OCI-LY7 (cell line): ENCODE results near the gene YPEL3. TPM values are rescaled to one million over a fixed set of nuclear protein-coding genes. Genes with fewer than 3 reads are reported as not detected.

Experiments used
- BruUV-seq: library from RNA; stranded (reverse); fragments of 400-500 nt; replicated peaks from 2 replicates; lab custom pipeline; 2021; lab: Mats Ljungman, UMichigan
- CTCF ChIA-PET: fragments of 300-600 bp; sonication (Branson Sonifier 250); formaldehyde crosslinking; loops from one replicate; lab custom pipeline; 2022; ENCODE audit warnings: antibody characterized with exemption; ENCODE audit not compliant: unreplicated experiment; lab: Charles Lee
- POLR2A ChIA-PET: fragments of 300-600 bp; sonication (Branson Sonifier 250); formaldehyde crosslinking; loops from one replicate; lab custom pipeline; 2022; ENCODE audit warnings: antibody characterized with exemption; lab: Charles Lee
- DNase-seq: peaks from one replicate; pipeline ENCODE4 v3.0.0-alpha.2; 2015; ENCODE audit warnings: low spot score
- H2AFZ ChIP-seq: fragments of 200-600 bp; sonication (generic), shearing (Covaris generic); 2 replicates; pipeline ENCODE4 v1.6.1; 2014; ENCODE audit warnings: mild to moderate bottlenecking, antibody characterized with exemption, low read length, moderate library complexity
- H3K27ac ChIP-seq: fragments of 200-600 bp; sonication (generic); 2 replicates; pipeline ENCODE4 v1.5.1; 2014; ENCODE audit warnings: mixed run types, low read depth, mild to moderate bottlenecking, moderate library complexity, low read length, inconsistent platforms; ENCODE audit not compliant: poor library complexity, severe bottlenecking
- H3K36me3 ChIP-seq: fragments of 200-600 bp; sonication (generic); 2 replicates; pipeline ENCODE4 v1.6.1; 2014; ENCODE audit warnings: mild to moderate bottlenecking, antibody characterized with exemption, low read length, moderate library complexity, mixed read lengths; ENCODE audit not compliant: insufficient read depth
- H3K4me1 ChIP-seq: fragments of 200-600 bp; sonication (generic); 2 replicates; pipeline ENCODE4 v1.5.1; 2014; ENCODE audit warnings: mild to moderate bottlenecking, low read length; ENCODE audit not compliant: insufficient read depth, poor library complexity, severe bottlenecking
- H3K4me2 ChIP-seq: fragments of 200-600 bp; sonication (generic); 2 replicates; pipeline ENCODE4 v1.6.1; 2014; ENCODE audit warnings: mild to moderate bottlenecking, low read length
- H3K4me3 ChIP-seq: fragments of 200-600 bp; sonication (generic); 2 replicates; pipeline ENCODE4 v1.5.1; 2014; ENCODE audit warnings: mild to moderate bottlenecking, low read depth, low read length; ENCODE audit not compliant: poor library complexity, severe bottlenecking
- H3K79me2 ChIP-seq: fragments of 200-600 bp; sonication (generic); 2 replicates; pipeline ENCODE4 v1.6.1; 2016; ENCODE audit warnings: low read depth, mild to moderate bottlenecking, low read length, moderate library complexity, mixed read lengths; ENCODE audit not compliant: insufficient read depth
- H3K9me2 ChIP-seq: fragments of 200-600 bp; sonication (generic); 2 replicates; pipeline ENCODE4 v1.6.1; 2016; ENCODE audit warnings: mild to moderate bottlenecking, low read length, mixed read lengths; ENCODE audit not compliant: insufficient read depth
- H3K9me3 ChIP-seq: fragments of 200-600 bp; sonication (generic); 2 replicates; pipeline ENCODE4 v1.6.1; 2014; ENCODE audit warnings: mild to moderate bottlenecking, mixed run types, low read length, mixed read lengths
- H4K20me1 ChIP-seq: fragments of 200-600 bp; sonication (generic); 2 replicates; pipeline ENCODE4 v1.6.1; 2014; ENCODE audit warnings: mild to moderate bottlenecking, antibody characterized with exemption, low read length, moderate library complexity, mixed read lengths; ENCODE audit not compliant: insufficient read depth
- EZH2phosphoT487 ChIP-seq: fragments of 200-600 bp; sonication (generic); IDR thresholded peaks from 2 replicates; pipeline ENCODE4 v1.6.1; 2018; ENCODE audit warnings: low read depth, borderline replicate concordance, mild to moderate bottlenecking, mixed run types, antibody characterized with exemption, low read length, moderate library complexity, mixed read lengths
- intact Hi-C: fragments of 100-400 bp; cut with micrococcal nuclease; formaldehyde crosslinking; loops from one replicate; pipeline ENCODE4 v1.10.0; 2022; ENCODE audit not compliant: unreplicated experiment
- total RNA-seq, 2 experiments: library from RNA; depleted of rRNA in 1 of 2; stranded (reverse); fragments of >200 nt in 1 of 2; shearing (Covaris generic) in 1 of 2; gene quantifications; 2 replicates each; pipeline ENCODE4 v1.2.3, GENCODE V29; 2014 to 2022
- TF ChIP-seq, protein P1 (sequence below): fragments of 200-600 bp; sonication (generic); conservative IDR thresholded peaks from 2 replicates; pipeline ENCODE4 v1.5.1; 2014; ENCODE audit warnings: mild to moderate bottlenecking, antibody characterized with exemption, low read length, moderate library complexity, mixed read lengths

The YPEL3 gene
- total RNA-seq, 2 experiments from 2014 or later = 17.5 to 34.5 TPM

GRCh38 chr16:30142672-30143346 lies 46.8 kb upstream of the YPEL3 start:
- Histone ChIP-seq H3K4me2 (no peak overlapping the region), H3K79me2 (no peaks in the 10 kb centered on the region), H4K20me1 (no peaks in the 10 kb centered on the region), H3K4me1 (peaks cover 14% of the 10 kb centered on the region), H3K4me3 (no peak overlapping the region), H3K36me3 (no peaks in the 10 kb centered on the region), H2AFZ (peak overlapping the region; percentile 30; the same call in 1 of the 2 replicates), H3K27ac (no peak overlapping the region), H3K9me3 (no peaks in the 10 kb centered on the region), H3K9me2 (no peaks in the 10 kb centered on the region)
- ChIA-PET CTCF (no interaction called here), POLR2A (no interaction called here)
- intact Hi-C loops = no loop called here
- DNase-seq = peak; percentile 58
- no peak for TF ChIP-seq EZH2phosphoT487
- TF ChIP-seq, protein P1, sequence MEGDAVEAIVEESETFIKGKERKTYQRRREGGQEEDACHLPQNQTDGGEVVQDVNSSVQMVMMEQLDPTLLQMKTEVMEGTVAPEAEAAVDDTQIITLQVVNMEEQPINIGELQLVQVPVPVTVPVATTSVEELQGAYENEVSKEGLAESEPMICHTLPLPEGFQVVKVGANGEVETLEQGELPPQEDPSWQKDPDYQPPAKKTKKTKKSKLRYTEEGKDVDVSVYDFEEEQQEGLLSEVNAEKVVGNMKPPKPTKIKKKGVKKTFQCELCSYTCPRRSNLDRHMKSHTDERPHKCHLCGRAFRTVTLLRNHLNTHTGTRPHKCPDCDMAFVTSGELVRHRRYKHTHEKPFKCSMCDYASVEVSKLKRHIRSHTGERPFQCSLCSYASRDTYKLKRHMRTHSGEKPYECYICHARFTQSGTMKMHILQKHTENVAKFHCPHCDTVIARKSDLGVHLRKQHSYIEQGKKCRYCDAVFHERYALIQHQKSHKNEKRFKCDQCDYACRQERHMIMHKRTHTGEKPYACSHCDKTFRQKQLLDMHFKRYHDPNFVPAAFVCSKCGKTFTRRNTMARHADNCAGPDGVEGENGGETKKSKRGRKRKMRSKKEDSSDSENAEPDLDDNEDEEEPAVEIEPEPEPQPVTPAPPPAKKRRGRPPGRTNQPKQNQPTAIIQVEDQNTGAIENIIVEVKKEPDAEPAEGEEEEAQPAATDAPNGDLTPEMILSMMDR = peak; percentile 74
- BruUV-seq = no TSS peak

GRCh38 chr16:30141750-30142149 lies 45.7 kb upstream of the YPEL3 start:
- Histone ChIP-seq H3K4me1 (peaks cover 14% of the 10 kb centered on the region), H3K4me3 (no peak overlapping the region), H3K79me2 (no peaks in the 10 kb centered on the region), H3K4me2 (no peak overlapping the region), H3K27ac (no peak overlapping the region), H3K9me2 (no peaks in the 10 kb centered on the region), H2AFZ (no peak overlapping the region), H4K20me1 (no peaks in the 10 kb centered on the region), H3K36me3 (no peaks in the 10 kb centered on the region), H3K9me3 (no peaks in the 10 kb centered on the region)
- ChIA-PET CTCF (no interaction called here), POLR2A (no interaction called here)
- no peak for DNase-seq
- intact Hi-C loops = no loop called here
- TF ChIP-seq, protein P1 = no peak
- TF ChIP-seq EZH2phosphoT487 = no peak
- BruUV-seq = no TSS peak
